Choroid plexus epithelial cell (primary cell): Measurements from ENCODE around the gene SLC36A1.
A peak's percentile ranks its signal among the peaks of the same experiment; 100 is the strongest.

Source experiments
- DNase-seq: peaks from one replicate; pipeline ENCODE4 v3.0.0-alpha.2; 2010; ENCODE audit warnings: low read depth
- H3K4me3 ChIP-seq: 2 replicates; pipeline ENCODE4 v1.5.1; 2011; ENCODE audit warnings: low read depth, mild to moderate bottlenecking, control low read depth, low read length, moderate library complexity
- CTCF ChIP-seq: conservative IDR thresholded peaks from 2 replicates; pipeline ENCODE4 v1.5.1; 2011; ENCODE audit warnings: low read depth, mild to moderate bottlenecking, control low read depth, inconsistent platforms, low read length, moderate library complexity

Gene SLC36A1

GRCh38 chr5:151509231-151509630 lies 61.8 kb downstream of the SLC36A1 start:
- DNase-seq: no peak
- TF ChIP-seq CTCF: no peak
- H3K4me3 ChIP-seq: no peak overlapping the region

GRCh38 chr5:151509836-151510235 lies 62.4 kb downstream of the SLC36A1 start:
- H3K4me3 ChIP-seq: no peak overlapping the region
- TF ChIP-seq CTCF: no peak

GRCh38 chr5:151517122-151517920 lies 69.9 kb downstream of the SLC36A1 start:
- no peak for DNase-seq
- H3K4me3 ChIP-seq: no peak overlapping the region
- no peak for TF ChIP-seq CTCF

More at GRCh38 chr5:151509836-151510235, 62.4 kb downstream of the SLC36A1 start:
- DNase-seq: no peak

GRCh38 chr5:151520294-151520693 lies 72.9 kb downstream of the SLC36A1 start:
- H3K4me3 ChIP-seq: no peak overlapping the region
- DNase-seq: peak; percentile 5
- TF ChIP-seq CTCF: peak; percentile 18

GRCh38 chr5:151522226-151522625 lies 74.8 kb downstream of the SLC36A1 start:
- no peak for DNase-seq
- H3K4me3 ChIP-seq: no peak overlapping the region
- no peak for TF ChIP-seq CTCF

- peak; percentile 85 for TF ChIP-seq CTCF
- peak; percentile 71 for DNase-seq
These were observed 75.9 kb downstream of the SLC36A1 start for GRCh38 chr5:151523335-151523734.

GRCh38 chr5:151528153-151528552 lies 80.8 kb downstream of the SLC36A1 start:
- no peak for TF ChIP-seq CTCF
- no peak for DNase-seq
- H3K4me3 ChIP-seq: no peak overlapping the region

More at GRCh38 chr5:151523335-151523734, 75.9 kb downstream of the SLC36A1 start:
- no peak overlapping the region for H3K4me3 ChIP-seq
